ENCODE measurements around the gene DDX54. TPM values are rescaled to one million over a fixed set of nuclear protein-coding genes. Genes with fewer than 3 reads are reported as not detected.

DDX54 gene
- total RNA-seq, 1 experiment from 2014 or later = 101 TPM

DNA sequence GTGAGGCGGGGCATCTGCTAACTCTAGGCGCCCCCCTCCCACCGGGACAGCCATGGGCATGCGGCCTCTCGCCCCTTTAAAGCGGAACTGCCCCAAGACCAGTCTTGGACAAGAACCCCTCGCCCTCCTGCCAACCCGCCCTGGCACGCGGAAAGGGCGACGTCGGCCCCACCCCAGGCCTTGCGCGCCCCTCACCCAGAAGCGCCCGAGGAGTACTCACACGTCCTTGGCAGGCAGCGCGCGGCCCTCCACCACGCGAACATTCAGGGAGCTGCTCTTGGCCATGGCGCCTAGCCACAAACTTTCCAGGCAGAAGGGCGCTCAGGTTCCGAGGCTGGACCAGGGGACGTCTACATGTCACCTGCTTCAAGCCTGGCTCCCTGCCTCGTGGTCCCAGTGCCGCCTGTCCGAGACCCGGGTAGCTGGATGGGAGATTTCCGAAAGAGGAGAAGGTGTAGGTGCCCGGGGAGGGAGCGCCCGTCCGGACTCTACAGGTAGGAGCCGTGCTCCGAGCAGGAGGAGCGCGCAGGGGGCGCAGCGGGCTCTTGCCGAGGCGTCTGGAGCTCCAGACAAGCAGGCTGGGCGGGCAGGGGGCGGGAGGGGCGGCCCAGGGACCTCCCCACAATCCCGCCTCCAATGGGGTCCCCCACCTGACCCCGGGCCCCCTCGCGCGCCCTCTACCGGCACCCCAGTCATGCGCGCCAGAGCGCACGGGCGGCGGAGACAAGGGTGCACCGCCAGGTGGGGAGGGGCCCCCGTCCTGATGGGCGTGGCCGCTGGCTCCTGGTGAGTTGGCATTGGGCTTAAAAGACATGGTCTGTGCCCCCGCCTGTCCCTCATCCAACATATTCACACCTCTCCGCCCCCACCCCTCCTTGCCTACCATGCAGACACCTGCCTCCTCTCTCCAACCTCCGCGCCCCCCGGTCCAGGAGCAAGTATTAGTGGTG lies 49.8 kb downstream of the DDX54 start, which contains the start of gene RASAL1:
RASAL1 (minus strand) TSS at position 584 of the 950 bp plus-strand sequence; CDS start at position 285, 299 bp downstream.
- DNase-seq (ENCODE audit: low read depth, low spot score) (no peak), ATAC-seq (peak; percentile 86)
- TF ChIP-seq, protein P1, sequence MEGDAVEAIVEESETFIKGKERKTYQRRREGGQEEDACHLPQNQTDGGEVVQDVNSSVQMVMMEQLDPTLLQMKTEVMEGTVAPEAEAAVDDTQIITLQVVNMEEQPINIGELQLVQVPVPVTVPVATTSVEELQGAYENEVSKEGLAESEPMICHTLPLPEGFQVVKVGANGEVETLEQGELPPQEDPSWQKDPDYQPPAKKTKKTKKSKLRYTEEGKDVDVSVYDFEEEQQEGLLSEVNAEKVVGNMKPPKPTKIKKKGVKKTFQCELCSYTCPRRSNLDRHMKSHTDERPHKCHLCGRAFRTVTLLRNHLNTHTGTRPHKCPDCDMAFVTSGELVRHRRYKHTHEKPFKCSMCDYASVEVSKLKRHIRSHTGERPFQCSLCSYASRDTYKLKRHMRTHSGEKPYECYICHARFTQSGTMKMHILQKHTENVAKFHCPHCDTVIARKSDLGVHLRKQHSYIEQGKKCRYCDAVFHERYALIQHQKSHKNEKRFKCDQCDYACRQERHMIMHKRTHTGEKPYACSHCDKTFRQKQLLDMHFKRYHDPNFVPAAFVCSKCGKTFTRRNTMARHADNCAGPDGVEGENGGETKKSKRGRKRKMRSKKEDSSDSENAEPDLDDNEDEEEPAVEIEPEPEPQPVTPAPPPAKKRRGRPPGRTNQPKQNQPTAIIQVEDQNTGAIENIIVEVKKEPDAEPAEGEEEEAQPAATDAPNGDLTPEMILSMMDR (IDR thresholded peaks at IDR 0.05) = peak; percentile 92
- TF ChIP-seq TCF7L2 (IDR thresholded peaks at IDR 0.05; ENCODE audit: low read depth, low read length) = no peak
- H3K27ac ChIP-seq (ENCODE audit: low read length) = no peak within 1 kb of the TSS
- H3K4me3 ChIP-seq (ENCODE audit: low read depth in 2 of 2, low read length in 2 of 2) = peak within 1 kb of the TSS; percentile 26 to 41
- peaks cover 4% of the 10 kb centered on the region for H3K4me1 ChIP-seq (ENCODE audit: control insufficient read depth, insufficient read depth, low read length)
- no peaks in the 10 kb centered on the region for H3K27me3 ChIP-seq (ENCODE audit: control insufficient read depth, insufficient read depth, low read length)
- intact Hi-C loops (cut with micrococcal nuclease; ENCODE audit: unreplicated experiment) (no loop called here), in situ Hi-C loops (cut with HindIII; ENCODE audit: low pct_unique_long_range_greater_than_20kb, low sequenced_read_pairs) (no loop called here)
- no peaks in the 10 kb centered on the region for H3K36me3 ChIP-seq (ENCODE audit: control insufficient read depth, insufficient read depth, low read length)
- BruUV-seq (replicated peaks) = no TSS peak
- ChIA-PET CTCF (interaction anchor here (0.5 to 1.9 kb wide), 3 partner anchors 17 to 198 kb away, joined by 3 to 5 read pairs (median 4); no protein-coding TSS in a partner anchor), POLR2A (interaction anchor here (0.9 kb wide), 1 partner anchor 74 kb away, joined by 4 read pairs; no protein-coding TSS in a partner anchor)
- no peaks in the 10 kb centered on the region for H3K9me3 ChIP-seq (ENCODE audit: control insufficient read depth, insufficient read depth, low read depth, low read length)

DNA sequence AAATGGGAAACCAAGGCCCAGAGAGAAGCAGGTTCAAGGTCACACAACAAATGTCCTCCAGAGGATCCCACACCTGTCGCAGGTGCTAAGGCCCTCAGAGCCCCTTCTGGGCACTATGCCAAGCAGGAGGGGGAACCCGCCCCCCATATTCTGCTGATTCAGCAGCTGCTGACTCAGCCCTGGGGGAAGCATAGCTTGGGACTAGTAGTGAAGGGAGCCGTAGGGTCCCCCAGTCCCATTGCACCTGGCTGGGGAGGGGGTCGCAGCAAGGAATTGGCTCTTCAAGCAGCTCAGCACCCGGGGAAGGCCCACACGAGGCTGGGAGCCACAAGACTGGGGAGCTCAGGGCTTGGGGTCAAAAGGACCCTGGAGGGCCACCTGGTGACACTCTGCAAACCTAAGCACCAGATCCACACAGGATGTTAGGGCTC lies 50.7 kb downstream of the DDX54 start:
- DNase-seq (ENCODE audit: low read depth, low spot score) = no peak
- in situ Hi-C loops (cut with HindIII; ENCODE audit: low pct_unique_long_range_greater_than_20kb, low sequenced_read_pairs) (no loop called here), intact Hi-C loops (cut with micrococcal nuclease; ENCODE audit: unreplicated experiment) (no loop called here)
- POLR2A ChIA-PET = interaction anchor here (0.9 kb wide), 1 partner anchor 73 kb away, joined by 4 read pairs; no protein-coding TSS in a partner anchor
- Histone ChIP-seq H3K36me3 (ENCODE audit: control insufficient read depth, insufficient read depth, low read length) (no peaks in the 10 kb centered on the region), H3K4me1 (ENCODE audit: control insufficient read depth, insufficient read depth, low read length) (peaks cover 4% of the 10 kb centered on the region), H3K9me3 (ENCODE audit: control insufficient read depth, insufficient read depth, low read depth, low read length) (no peaks in the 10 kb centered on the region), H3K4me3 (ENCODE audit: low read depth in 2 of 2, low read length in 2 of 2) (no peak overlapping the region), H3K27me3 (ENCODE audit: control insufficient read depth, insufficient read depth, low read length) (no peaks in the 10 kb centered on the region), H3K27ac (ENCODE audit: low read length) (no peak overlapping the region)
- CTCF ChIA-PET = interaction anchor here (0.5 to 0.6 kb wide), 2 partner anchors 50 to 197 kb away, joined by 3 to 4 read pairs; no protein-coding TSS in a partner anchor
- no peak for ATAC-seq
- TF ChIP-seq POLR2AphosphoS5 (IDR thresholded peaks at IDR 0.05; ENCODE audit: low read depth, low read length) (no peak), TCF7L2 (IDR thresholded peaks at IDR 0.05; ENCODE audit: low read depth, low read length) (no peak), SIN3A (IDR thresholded peaks at IDR 0.05; ENCODE audit: borderline replicate concordance, insufficient read depth, low read depth, low read length) (no peak)
- TF ChIP-seq, protein P2, sequence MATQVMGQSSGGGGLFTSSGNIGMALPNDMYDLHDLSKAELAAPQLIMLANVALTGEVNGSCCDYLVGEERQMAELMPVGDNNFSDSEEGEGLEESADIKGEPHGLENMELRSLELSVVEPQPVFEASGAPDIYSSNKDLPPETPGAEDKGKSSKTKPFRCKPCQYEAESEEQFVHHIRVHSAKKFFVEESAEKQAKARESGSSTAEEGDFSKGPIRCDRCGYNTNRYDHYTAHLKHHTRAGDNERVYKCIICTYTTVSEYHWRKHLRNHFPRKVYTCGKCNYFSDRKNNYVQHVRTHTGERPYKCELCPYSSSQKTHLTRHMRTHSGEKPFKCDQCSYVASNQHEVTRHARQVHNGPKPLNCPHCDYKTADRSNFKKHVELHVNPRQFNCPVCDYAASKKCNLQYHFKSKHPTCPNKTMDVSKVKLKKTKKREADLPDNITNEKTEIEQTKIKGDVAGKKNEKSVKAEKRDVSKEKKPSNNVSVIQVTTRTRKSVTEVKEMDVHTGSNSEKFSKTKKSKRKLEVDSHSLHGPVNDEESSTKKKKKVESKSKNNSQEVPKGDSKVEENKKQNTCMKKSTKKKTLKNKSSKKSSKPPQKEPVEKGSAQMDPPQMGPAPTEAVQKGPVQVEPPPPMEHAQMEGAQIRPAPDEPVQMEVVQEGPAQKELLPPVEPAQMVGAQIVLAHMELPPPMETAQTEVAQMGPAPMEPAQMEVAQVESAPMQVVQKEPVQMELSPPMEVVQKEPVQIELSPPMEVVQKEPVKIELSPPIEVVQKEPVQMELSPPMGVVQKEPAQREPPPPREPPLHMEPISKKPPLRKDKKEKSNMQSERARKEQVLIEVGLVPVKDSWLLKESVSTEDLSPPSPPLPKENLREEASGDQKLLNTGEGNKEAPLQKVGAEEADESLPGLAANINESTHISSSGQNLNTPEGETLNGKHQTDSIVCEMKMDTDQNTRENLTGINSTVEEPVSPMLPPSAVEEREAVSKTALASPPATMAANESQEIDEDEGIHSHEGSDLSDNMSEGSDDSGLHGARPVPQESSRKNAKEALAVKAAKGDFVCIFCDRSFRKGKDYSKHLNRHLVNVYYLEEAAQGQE (IDR thresholded peaks at IDR 0.05; ENCODE audit: insufficient read depth in 1 of 2, low read depth in 2 of 2, low read length in 1 of 2) = no peak
- TF ChIP-seq, protein P1 (IDR thresholded peaks at IDR 0.05) = no peak
- no TSS peak for BruUV-seq (replicated peaks)
